Measurements from ENCODE around the gene SIDT1. TPM values are rescaled to one million over a fixed set of nuclear protein-coding genes. Genes with fewer than 3 reads are reported as not detected.

The SIDT1 gene
- total and polyA plus RNA-seq, 9 donors: 1.8 to 3.7 (median 2.1) TPM

GRCh38 chr3:113607219-113607596 is 74.9 kb downstream of the SIDT1 start:
- Histone ChIP-seq H3K27ac (ENCODE audit: low read length) (no peak overlapping the region), H3K4me3 (ENCODE audit: low read length) (no peak overlapping the region)
- 72% methylated on average over 3 of the region's 5 CpGs for WGBS (ENCODE audit: insufficient coverage)

GRCh38 chr3:113614402-113614801 is 82.0 kb downstream of the SIDT1 start:
- H3K27ac ChIP-seq (ENCODE audit: low read length): peak overlapping the region; percentile 72

More at GRCh38 chr3:113607219-113607596, 74.9 kb downstream of the SIDT1 start:
- Histone ChIP-seq H3K27me3 (ENCODE audit: control insufficient read depth, insufficient read depth, low read length) (no peaks in the 10 kb centered on the region), H3K9me3 (replicated peaks; ENCODE audit: control insufficient read depth, low read depth, low read length) (no peaks in the 10 kb centered on the region), H3K4me1 (ENCODE audit: control insufficient read depth, insufficient read depth, low read length) (no peaks in the 10 kb centered on the region), H3K36me3 (ENCODE audit: control insufficient read depth, insufficient read depth, low read length) (no peaks in the 10 kb centered on the region)
- DNase-seq: no peak

GRCh38 chr3:113615976-113616375 is 83.6 kb downstream of the SIDT1 start:
- no peaks in the 10 kb centered on the region for H3K9me3 ChIP-seq (replicated peaks; ENCODE audit: control insufficient read depth, low read depth, low read length)
- H3K4me3 ChIP-seq (ENCODE audit: low read length): no peak overlapping the region
- H3K36me3 ChIP-seq (ENCODE audit: control insufficient read depth, insufficient read depth, low read length): no peaks in the 10 kb centered on the region
- H3K4me1 ChIP-seq (ENCODE audit: control insufficient read depth, insufficient read depth, low read length): peaks cover 7% of the 10 kb centered on the region
- WGBS (ENCODE audit: insufficient coverage): no CpG with 5 or more reads among the region's 4 CpGs
- H3K27me3 ChIP-seq (ENCODE audit: control insufficient read depth, insufficient read depth, low read length): no peaks in the 10 kb centered on the region
- DNase-seq: peak; percentile 51
- no peak overlapping the region for H3K27ac ChIP-seq (ENCODE audit: low read length)

More at GRCh38 chr3:113614402-113614801, 82.0 kb downstream of the SIDT1 start:
- no peaks in the 10 kb centered on the region for H3K9me3 ChIP-seq (replicated peaks; ENCODE audit: control insufficient read depth, low read depth, low read length)
- DNase-seq: peak; percentile 82
- WGBS (ENCODE audit: insufficient coverage): 40% methylated on average over 3 of the region's 5 CpGs
- H3K4me1 ChIP-seq (ENCODE audit: control insufficient read depth, insufficient read depth, low read length): peaks cover 7% of the 10 kb centered on the region
- no peak overlapping the region for H3K4me3 ChIP-seq (ENCODE audit: low read length)
- H3K27me3 ChIP-seq (ENCODE audit: control insufficient read depth, insufficient read depth, low read length): no peaks in the 10 kb centered on the region
- H3K36me3 ChIP-seq (ENCODE audit: control insufficient read depth, insufficient read depth, low read length): no peaks in the 10 kb centered on the region

GRCh38 chr3:113617726-113618125 is 85.4 kb downstream of the SIDT1 start:
- no peak overlapping the region for H3K4me3 ChIP-seq (ENCODE audit: low read length)

GRCh38 chr3:113620091-113620490 is 87.7 kb downstream of the SIDT1 start:
- no peaks in the 10 kb centered on the region for H3K4me1 ChIP-seq (ENCODE audit: control insufficient read depth, insufficient read depth, low read length)
- H3K36me3 ChIP-seq (ENCODE audit: control insufficient read depth, insufficient read depth, low read length): no peaks in the 10 kb centered on the region
- no peak overlapping the region for H3K4me3 ChIP-seq (ENCODE audit: low read length)
- no peaks in the 10 kb centered on the region for H3K27me3 ChIP-seq (ENCODE audit: control insufficient read depth, insufficient read depth, low read length)
- no peaks in the 10 kb centered on the region for H3K9me3 ChIP-seq (replicated peaks; ENCODE audit: control insufficient read depth, low read depth, low read length)
- no peak for DNase-seq
- H3K27ac ChIP-seq (ENCODE audit: low read length): no peak overlapping the region

More at GRCh38 chr3:113617726-113618125, 85.4 kb downstream of the SIDT1 start:
- Histone ChIP-seq H3K36me3 (ENCODE audit: control insufficient read depth, insufficient read depth, low read length) (no peaks in the 10 kb centered on the region), H3K27ac (ENCODE audit: low read length) (no peak overlapping the region), H3K27me3 (ENCODE audit: control insufficient read depth, insufficient read depth, low read length) (no peaks in the 10 kb centered on the region), H3K4me1 (ENCODE audit: control insufficient read depth, insufficient read depth, low read length) (peaks cover 7% of the 10 kb centered on the region), H3K9me3 (replicated peaks; ENCODE audit: control insufficient read depth, low read depth, low read length) (no peaks in the 10 kb centered on the region)
- no peak for DNase-seq
- 80% methylated on average over 1 of the region's 2 CpGs for WGBS (ENCODE audit: insufficient coverage)

- H3K9me3 ChIP-seq (replicated peaks; ENCODE audit: control insufficient read depth, low read depth, low read length): no peaks in the 10 kb centered on the region
- H3K27ac ChIP-seq (ENCODE audit: low read length): no peak overlapping the region
- H3K27me3 ChIP-seq (ENCODE audit: control insufficient read depth, insufficient read depth, low read length): no peaks in the 10 kb centered on the region
- no peaks in the 10 kb centered on the region for H3K36me3 ChIP-seq (ENCODE audit: control insufficient read depth, insufficient read depth, low read length)
- peaks cover 8% of the 10 kb centered on the region for H3K4me1 ChIP-seq (ENCODE audit: control insufficient read depth, insufficient read depth, low read length)
- no peak for DNase-seq
- 43% methylated on average over 12 of the region's 19 CpGs for WGBS (ENCODE audit: insufficient coverage)
- H3K4me3 ChIP-seq (ENCODE audit: low read length): peak overlapping the region; percentile 9
Observed at GRCh38 chr3:113623324-113623723, 91.0 kb downstream of the SIDT1 start.

GRCh38 chr3:113623811-113624210 is 91.5 kb downstream of the SIDT1 start:
- Histone ChIP-seq H3K36me3 (ENCODE audit: control insufficient read depth, insufficient read depth, low read length) (no peaks in the 10 kb centered on the region), H3K4me3 (ENCODE audit: low read length) (peak overlapping the region; percentile 9), H3K4me1 (ENCODE audit: control insufficient read depth, insufficient read depth, low read length) (peaks cover 13% of the 10 kb centered on the region), H3K27me3 (ENCODE audit: control insufficient read depth, insufficient read depth, low read length) (no peaks in the 10 kb centered on the region), H3K9me3 (replicated peaks; ENCODE audit: control insufficient read depth, low read depth, low read length) (no peaks in the 10 kb centered on the region), H3K27ac (ENCODE audit: low read length) (no peak overlapping the region)
- 66% methylated on average over 6 of the region's 7 CpGs for WGBS (ENCODE audit: insufficient coverage)
- no peak for DNase-seq

- Histone ChIP-seq H3K4me1 (ENCODE audit: control insufficient read depth, insufficient read depth, low read length) (peaks cover 29% of the 10 kb centered on the region), H3K9me3 (replicated peaks; ENCODE audit: control insufficient read depth, low read depth, low read length) (no peaks in the 10 kb centered on the region), H3K27ac (ENCODE audit: low read length) (peak overlapping the region; percentile 89), H3K36me3 (ENCODE audit: control insufficient read depth, insufficient read depth, low read length) (no peaks in the 10 kb centered on the region), H3K27me3 (ENCODE audit: control insufficient read depth, insufficient read depth, low read length) (no peaks in the 10 kb centered on the region), H3K4me3 (ENCODE audit: low read length) (peak overlapping the region; percentile 2)
- WGBS (ENCODE audit: insufficient coverage): 17% methylated on average over 9 of the region's 12 CpGs
- DNase-seq: peak; percentile 58
Observed at GRCh38 chr3:113625834-113626233, 93.5 kb downstream of the SIDT1 start.

GRCh38 chr3:113626503-113627371 is 94.4 kb downstream of the SIDT1 start:
- peak overlapping the region; percentile 2 for H3K4me3 ChIP-seq (ENCODE audit: low read length)
- peaks cover 34% of the 10 kb centered on the region for H3K4me1 ChIP-seq (ENCODE audit: control insufficient read depth, insufficient read depth, low read length)
- peak; percentile 83 for DNase-seq
- no peaks in the 10 kb centered on the region for H3K36me3 ChIP-seq (ENCODE audit: control insufficient read depth, insufficient read depth, low read length)
- H3K9me3 ChIP-seq (replicated peaks; ENCODE audit: control insufficient read depth, low read depth, low read length): no peaks in the 10 kb centered on the region
- 22% methylated on average over 5 of the region's 10 CpGs for WGBS (ENCODE audit: insufficient coverage)
- no peaks in the 10 kb centered on the region for H3K27me3 ChIP-seq (ENCODE audit: control insufficient read depth, insufficient read depth, low read length)
- H3K27ac ChIP-seq (ENCODE audit: low read length): peak overlapping the region; percentile 89

- no peak for DNase-seq
Observed at GRCh38 chr3:113628316-113628715, 96.0 kb downstream of the SIDT1 start.

More at GRCh38 chr3:113628316-113628715, 96.0 kb downstream of the SIDT1 start:
- H3K4me3 ChIP-seq (ENCODE audit: low read length): no peak overlapping the region
- peaks cover 34% of the 10 kb centered on the region for H3K4me1 ChIP-seq (ENCODE audit: control insufficient read depth, insufficient read depth, low read length)
- 44% methylated on average over 2 of the region's 2 CpGs for WGBS (ENCODE audit: insufficient coverage)
- no peaks in the 10 kb centered on the region for H3K27me3 ChIP-seq (ENCODE audit: control insufficient read depth, insufficient read depth, low read length)
- H3K27ac ChIP-seq (ENCODE audit: low read length): peak overlapping the region; percentile 60
- H3K9me3 ChIP-seq (replicated peaks; ENCODE audit: control insufficient read depth, low read depth, low read length): no peaks in the 10 kb centered on the region
- H3K36me3 ChIP-seq (ENCODE audit: control insufficient read depth, insufficient read depth, low read length): no peaks in the 10 kb centered on the region

All from muscle of leg (tissue), 11 donors.